MM.1S (cell line): Measurements from ENCODE around the gene CACNA1C.

ENCODE experiments used
- EZH2 ChIP-seq: fragments of 300-600 bp; sonication (generic); optimal IDR thresholded peaks from 2 replicates; pipeline ENCODE3; 2017; ENCODE audit warnings: low read depth, mild to moderate bottlenecking, antibody characterized with exemption, low read length, mixed read lengths
- EZH2phosphoT487 ChIP-seq: fragments of 300-600 bp; sonication (generic); IDR thresholded peaks from 2 replicates; pipeline ENCODE4 v1.6.1; 2018; ENCODE audit warnings: antibody characterized with exemption, low read length
- TF ChIP-seq, protein P1 (sequence below): fragments of 300-600 bp; sonication (generic); IDR thresholded peaks from 2 replicates; pipeline ENCODE4 v1.5.1; 2016; ENCODE audit warnings: antibody characterized with exemption, low read length, mixed read lengths

- TF ChIP-seq, protein P1, sequence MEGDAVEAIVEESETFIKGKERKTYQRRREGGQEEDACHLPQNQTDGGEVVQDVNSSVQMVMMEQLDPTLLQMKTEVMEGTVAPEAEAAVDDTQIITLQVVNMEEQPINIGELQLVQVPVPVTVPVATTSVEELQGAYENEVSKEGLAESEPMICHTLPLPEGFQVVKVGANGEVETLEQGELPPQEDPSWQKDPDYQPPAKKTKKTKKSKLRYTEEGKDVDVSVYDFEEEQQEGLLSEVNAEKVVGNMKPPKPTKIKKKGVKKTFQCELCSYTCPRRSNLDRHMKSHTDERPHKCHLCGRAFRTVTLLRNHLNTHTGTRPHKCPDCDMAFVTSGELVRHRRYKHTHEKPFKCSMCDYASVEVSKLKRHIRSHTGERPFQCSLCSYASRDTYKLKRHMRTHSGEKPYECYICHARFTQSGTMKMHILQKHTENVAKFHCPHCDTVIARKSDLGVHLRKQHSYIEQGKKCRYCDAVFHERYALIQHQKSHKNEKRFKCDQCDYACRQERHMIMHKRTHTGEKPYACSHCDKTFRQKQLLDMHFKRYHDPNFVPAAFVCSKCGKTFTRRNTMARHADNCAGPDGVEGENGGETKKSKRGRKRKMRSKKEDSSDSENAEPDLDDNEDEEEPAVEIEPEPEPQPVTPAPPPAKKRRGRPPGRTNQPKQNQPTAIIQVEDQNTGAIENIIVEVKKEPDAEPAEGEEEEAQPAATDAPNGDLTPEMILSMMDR = no peak
- TF ChIP-seq EZH2phosphoT487 (no peak), EZH2 (no peak)
Measured at GRCh38 chr12:2411011-2411410, 358.2 kb downstream of the CACNA1C start.
